IgD-negative memory B cell (primary cell): ENCODE measurements around the gene EBPL. TPM values are rescaled to one million over a fixed set of nuclear protein-coding genes. Genes with fewer than 3 reads are reported as not detected.
A peak's percentile ranks its signal among the peaks of the same experiment; 100 is the strongest.

Source experiments
- H3K27ac Mint-ChIP-seq, 3 donors: one replicate each; pipeline ENCODE4 v1.8.0; 2020 to 2022; ENCODE audit warnings: mild to moderate bottlenecking in 3 of 3, mixed read lengths in 3 of 3, moderate library complexity in 1 of 3
- H3K27me3 Mint-ChIP-seq: one replicate; pipeline ENCODE4 v1.8.0; 2021; ENCODE audit warnings: mixed read lengths
- H3K36me3 Mint-ChIP-seq: one replicate; pipeline ENCODE4 v1.8.0; 2020; ENCODE audit warnings: mild to moderate bottlenecking, mixed read lengths
- H3K4me1 Mint-ChIP-seq, 3 donors: one replicate each; pipeline ENCODE4 v1.8.0; 2020 to 2022; ENCODE audit warnings: mixed read lengths in 3 of 3, mild to moderate bottlenecking in 1 of 3
- H3K4me3 Mint-ChIP-seq, 4 donors: one replicate each; pipeline ENCODE4 v1.8.0; 2020 to 2022; ENCODE audit warnings: mild to moderate bottlenecking in 4 of 4, mixed read lengths in 4 of 4, moderate library complexity in 3 of 4
- H3K9me3 Mint-ChIP-seq, 3 donors: one replicate each; pipeline ENCODE4 v1.8.0; 2020 to 2021; ENCODE audit warnings: mixed read lengths in 3 of 3, mild to moderate bottlenecking in 1 of 3
- polyA plus RNA-seq: library from polyadenylated mRNA; unstranded; fragments of 300-500 nt; fragmentation: Illumina TruSeq; gene quantifications from one replicate; pipeline ENCODE4 v1.2.3, GENCODE V29; 2021

The EBPL gene
- polyA plus RNA-seq, 1 donor from 2014 or later, result 43.3 TPM

- Mint-ChIP-seq H3K27me3 (no peaks in the 10 kb centered on the region), H3K4me1 (peaks cover 0 to 5% (median 0%) of the 10 kb centered on the region in 3 donors)
Observed at GRCh38 chr13:49652355-49653305, 38.7 kb downstream of the EBPL start.

GRCh38 chr13:49651570-49652354, 39.5 kb downstream of the EBPL start:
- Mint-ChIP-seq H3K36me3 (peaks cover 2% of the 10 kb centered on the region), H3K4me1 (peaks cover 0 to 5% (median under 1%) of the 10 kb centered on the region in 3 donors), H3K27me3 (no peaks in the 10 kb centered on the region), H3K4me3 (peak overlapping the region in 1 of 4 donors; percentile 67), H3K9me3 (no peaks in the 10 kb centered on the region), H3K27ac (no peak overlapping the region)

More at GRCh38 chr13:49652355-49653305, 38.7 kb downstream of the EBPL start:
- peaks cover 2% of the 10 kb centered on the region for H3K36me3 Mint-ChIP-seq
- H3K4me3 Mint-ChIP-seq, result no peak overlapping the region
- H3K27ac Mint-ChIP-seq, result no peak overlapping the region
- no peaks in the 10 kb centered on the region for H3K9me3 Mint-ChIP-seq

GRCh38 chr13:49649963-49650312, 41.3 kb downstream of the EBPL start:
- Mint-ChIP-seq H3K27me3 (no peaks in the 10 kb centered on the region), H3K27ac (no peak overlapping the region), H3K36me3 (no peaks in the 10 kb centered on the region), H3K9me3 (no peaks in the 10 kb centered on the region), H3K4me1 (peaks cover 0 to 5% (median 5%) of the 10 kb centered on the region in 3 donors), H3K4me3 (no peak overlapping the region)

- no peaks in the 10 kb centered on the region for H3K9me3 Mint-ChIP-seq
- no peak overlapping the region for H3K27ac Mint-ChIP-seq
- no peaks in the 10 kb centered on the region for H3K36me3 Mint-ChIP-seq
- no peaks in the 10 kb centered on the region for H3K27me3 Mint-ChIP-seq
- H3K4me3 Mint-ChIP-seq, result no peak overlapping the region
- peaks cover 0 to 5% (median 3%) of the 10 kb centered on the region in 3 donors for H3K4me1 Mint-ChIP-seq
Observed at GRCh38 chr13:49649244-49649962, 41.9 kb downstream of the EBPL start.

- no peaks in the 10 kb centered on the region for H3K36me3 Mint-ChIP-seq
Observed at GRCh38 chr13:49646688-49647087, 44.6 kb downstream of the EBPL start.

GRCh38 chr13:49645451-49645850, 45.8 kb downstream of the EBPL start:
- Mint-ChIP-seq H3K9me3 (no peaks in the 10 kb centered on the region), H3K36me3 (no peaks in the 10 kb centered on the region), H3K4me3 (peak overlapping the region in 1 of 4 donors; percentile 29), H3K27ac (peak overlapping the region in 1 of 3 donors; percentile 39), H3K27me3 (no peaks in the 10 kb centered on the region), H3K4me1 (peaks cover 7 to 13% (median 9%) of the 10 kb centered on the region in 3 donors)

More at GRCh38 chr13:49646688-49647087, 44.6 kb downstream of the EBPL start:
- Mint-ChIP-seq H3K27me3 (no peaks in the 10 kb centered on the region), H3K4me3 (peak overlapping the region in 1 of 4 donors; percentile 2), H3K4me1 (peaks cover 7 to 13% (median 9%) of the 10 kb centered on the region in 3 donors), H3K9me3 (no peaks in the 10 kb centered on the region), H3K27ac (no peak overlapping the region)

GRCh38 chr13:49643035-49643646, 48.1 kb downstream of the EBPL start:
- H3K27me3 Mint-ChIP-seq, result no peaks in the 10 kb centered on the region
- peaks cover 7 to 13% (median 9%) of the 10 kb centered on the region in 3 donors for H3K4me1 Mint-ChIP-seq
- peak overlapping the region in 3 of 4 donors; percentile 34 to 88 (median 38) for H3K4me3 Mint-ChIP-seq
- H3K9me3 Mint-ChIP-seq, result no peaks in the 10 kb centered on the region
- H3K36me3 Mint-ChIP-seq, result no peaks in the 10 kb centered on the region
- peak overlapping the region in 1 of 3 donors; percentile 18 for H3K27ac Mint-ChIP-seq

- Mint-ChIP-seq H3K4me3 (peak overlapping the region in 2 of 4 donors; percentile 65 to 67), H3K27ac (no peak overlapping the region), H3K36me3 (no peaks in the 10 kb centered on the region), H3K9me3 (no peaks in the 10 kb centered on the region), H3K4me1 (peaks cover 7 to 13% (median 9%) of the 10 kb centered on the region in 3 donors), H3K27me3 (no peaks in the 10 kb centered on the region)
Observed at GRCh38 chr13:49641801-49642291, 49.4 kb downstream of the EBPL start.

- H3K9me3 Mint-ChIP-seq, result no peaks in the 10 kb centered on the region
- peaks cover 17 to 28% (median 22%) of the 10 kb centered on the region in 3 donors for H3K4me1 Mint-ChIP-seq
- no peak overlapping the region for H3K27ac Mint-ChIP-seq
- no peaks in the 10 kb centered on the region for H3K27me3 Mint-ChIP-seq
- H3K36me3 Mint-ChIP-seq, result peaks cover 4% of the 10 kb centered on the region
- no peak overlapping the region for H3K4me3 Mint-ChIP-seq
Observed at GRCh38 chr13:49638744-49639072, 52.6 kb downstream of the EBPL start.

GRCh38 chr13:49638030-49638743, 53.1 kb downstream of the EBPL start:
- Mint-ChIP-seq H3K27me3 (no peaks in the 10 kb centered on the region), H3K4me3 (no peak overlapping the region), H3K36me3 (peaks cover 4% of the 10 kb centered on the region), H3K9me3 (no peaks in the 10 kb centered on the region), H3K27ac (no peak overlapping the region), H3K4me1 (peaks cover 14 to 28% (median 20%) of the 10 kb centered on the region in 3 donors)

- Mint-ChIP-seq H3K36me3 (peaks cover 4% of the 10 kb centered on the region), H3K27me3 (no peaks in the 10 kb centered on the region), H3K4me3 (peak overlapping the region in 2 of 4 donors; percentile 79), H3K27ac (peak overlapping the region in 1 of 3 donors; percentile 57), H3K9me3 (no peaks in the 10 kb centered on the region), H3K4me1 (peaks cover 11 to 30% (median 19%) of the 10 kb centered on the region in 3 donors)
Observed at GRCh38 chr13:49636705-49637104, 54.6 kb downstream of the EBPL start.

GRCh38 chr13:49635599-49636433, 55.5 kb downstream of the EBPL start:
- H3K27me3 Mint-ChIP-seq, result no peaks in the 10 kb centered on the region
- H3K27ac Mint-ChIP-seq, result peak overlapping the region in 2 of 3 donors; percentile 39 to 88
- no peaks in the 10 kb centered on the region for H3K9me3 Mint-ChIP-seq
- H3K4me3 Mint-ChIP-seq, result peak overlapping the region; percentile 67 to 90 (median 76)
- peaks cover 11 to 32% (median 19%) of the 10 kb centered on the region in 3 donors for H3K4me1 Mint-ChIP-seq
- peaks cover 4% of the 10 kb centered on the region for H3K36me3 Mint-ChIP-seq

- Mint-ChIP-seq H3K4me3 (peak overlapping the region in 1 of 4 donors; percentile 45), H3K36me3 (peaks cover 4% of the 10 kb centered on the region), H3K4me1 (peaks cover 21 to 38% (median 23%) of the 10 kb centered on the region in 3 donors), H3K9me3 (no peaks in the 10 kb centered on the region), H3K27ac (no peak overlapping the region), H3K27me3 (no peaks in the 10 kb centered on the region)
Observed at GRCh38 chr13:49633710-49634109, 57.6 kb downstream of the EBPL start.
